Measurements from ENCODE around the gene SLC45A1. TPM values are rescaled to one million over a fixed set of nuclear protein-coding genes. Genes with fewer than 3 reads are reported as not detected.

SLC45A1 gene
- total RNA-seq, result 1 to 10 TPM in 2 of 5 donors, not detected in 3; 2.4 to 3.0 TPM
- 1 to 10 TPM; 1.1 to 2.5 (median 1.6) TPM for polyA plus RNA-seq
- long read RNA-seq, donor 1, partial matches to known transcripts, result 30 of 31 reads
- long read RNA-seq, donor 1, other reads (novel, unspliced or antisense), result 0 of 31 reads
- long read RNA-seq, donor 2, result 0 reads
- long read RNA-seq, donor 3, result 0 reads
- long read RNA-seq, donor 4, result 0 reads
- long read RNA-seq, donor 5, partial matches to known transcripts, result 0 of 2 reads
- long read RNA-seq, donor 5, other reads (novel, unspliced or antisense), result 0 of 2 reads
- long read RNA-seq, donor 6, result 0 reads
- long read RNA-seq, donor 7, partial matches to known transcripts, result 0 of 3 reads
- long read RNA-seq, donor 7, other reads (novel, unspliced or antisense), result 0 of 3 reads
- long read RNA-seq, donor 8, result 0 reads
- long read RNA-seq, donor 9, result 0 reads
- long read RNA-seq, donor 10, partial matches to known transcripts, result 0 of 2 reads
- long read RNA-seq, donor 10, other reads (novel, unspliced or antisense), result 0 of 2 reads

DNA sequence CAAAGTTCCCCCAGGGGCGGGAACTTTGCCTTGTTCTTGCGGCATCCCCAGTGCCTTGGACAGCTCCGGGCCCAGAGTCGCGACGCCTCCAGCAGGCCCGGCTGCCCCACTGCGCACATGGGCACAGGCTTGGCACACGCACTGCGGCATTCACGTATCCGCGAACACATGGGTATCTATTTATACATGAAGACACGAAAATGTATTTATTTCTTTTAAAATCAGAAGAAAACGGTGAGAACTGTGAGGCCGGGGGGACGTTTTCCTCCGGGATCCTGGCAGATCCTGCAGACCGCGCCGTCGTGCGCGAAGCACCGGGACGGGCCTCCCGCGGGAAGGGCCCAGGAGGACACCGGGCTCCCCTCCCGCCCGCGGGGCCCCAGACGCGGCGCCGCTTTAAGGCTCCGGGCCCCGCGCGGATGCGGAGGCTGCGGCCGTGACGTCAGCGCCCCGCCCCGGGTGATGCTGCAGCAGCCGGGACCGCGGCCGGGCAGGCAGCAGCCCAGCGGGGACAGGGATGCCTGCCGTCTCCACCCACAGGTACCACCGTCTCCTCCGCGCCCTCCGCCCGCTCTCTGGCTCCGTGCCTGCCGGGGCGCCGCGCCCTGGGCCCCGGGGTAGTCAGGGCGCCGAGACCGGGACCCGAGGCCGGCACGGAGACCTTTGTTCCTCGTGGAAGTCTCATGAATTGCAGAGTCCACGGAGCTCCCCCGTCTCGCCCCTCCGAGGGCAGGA lies at the start of gene SLC45A1:
TSS of gene SLC45A1 (plus strand) at position 468 of the 735 bp plus-strand sequence. CDS start 6,216 bp downstream, outside the sequence.
- peak; percentile 44 to 61 (median 58) for TF ChIP-seq POLR2AphosphoS5 (IDR thresholded peaks at IDR 0.05)
- TF ChIP-seq EP300 (IDR thresholded peaks at IDR 0.05), result no peak
- Histone ChIP-seq H3K27ac (peak within 1 kb of the TSS in 4 of 5 donors; percentile 14 to 77 (median 52)), H3K36me3 (no peaks in the 10 kb centered on the region), H3K27me3 (peaks cover 0 to 29% (median 10%) of the 10 kb centered on the region in 3 donors), H3K4me1 (peaks cover 8 to 41% (median 28%) of the 10 kb centered on the region in 4 donors), H3K9me3 (no peaks in the 10 kb centered on the region), H3K4me3 (peak within 1 kb of the TSS; percentile 53 to 65 (median 62))
- 12 to 25% (median 12%) methylated on average over 30 to 75 of the region's 75 CpGs for WGBS, 5 donors
- peak; percentile 82 to 91 for DNase-seq
- intact Hi-C loops (cut with DNase I; ENCODE audit: low total_unique reads), result loop anchor here (5.0 kb wide), 1 partner anchor 336 kb away; no protein-coding TSS in a partner anchor

DNA sequence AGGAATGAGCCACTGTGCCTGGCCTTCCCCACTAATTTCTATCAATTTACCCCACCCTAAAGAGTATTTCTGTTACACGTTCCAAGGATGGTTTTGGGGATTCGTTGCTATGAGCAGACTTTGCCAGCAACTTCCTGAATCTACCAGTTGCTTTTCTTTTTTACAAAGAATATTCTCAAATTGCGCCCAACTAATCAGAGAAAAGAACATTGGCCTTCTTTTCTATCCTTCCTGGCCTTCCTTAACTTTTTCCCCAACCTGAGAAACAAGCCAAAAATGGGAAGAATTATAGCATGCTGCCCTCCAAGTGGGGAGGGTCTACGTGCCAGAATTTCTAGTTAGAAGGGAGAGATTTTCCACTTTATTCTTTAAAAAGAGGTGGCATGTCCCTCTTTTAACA lies 44.9 kb upstream of the SLC45A1 start:
- Histone ChIP-seq H3K36me3 (no peaks in the 10 kb centered on the region), H3K27me3 (no peaks in the 10 kb centered on the region), H3K9me3 (no peaks in the 10 kb centered on the region), H3K4me1 (no peaks in the 10 kb centered on the region), H3K4me3 (no peak overlapping the region), H3K27ac (no peak overlapping the region)
- intact Hi-C loops (cut with DNase I; ENCODE audit: low total_unique reads), result no loop called here
- TF ChIP-seq EP300 (IDR thresholded peaks at IDR 0.05) (no peak), CTCF (IDR thresholded peaks at IDR 0.05) (no peak), POLR2AphosphoS5 (IDR thresholded peaks at IDR 0.05) (no peak)
- DNase-seq, result no peak
- WGBS, 5 donors, result 66 to 86% (median 71%) methylated on average over 4 of the region's 4 CpGs

DNA sequence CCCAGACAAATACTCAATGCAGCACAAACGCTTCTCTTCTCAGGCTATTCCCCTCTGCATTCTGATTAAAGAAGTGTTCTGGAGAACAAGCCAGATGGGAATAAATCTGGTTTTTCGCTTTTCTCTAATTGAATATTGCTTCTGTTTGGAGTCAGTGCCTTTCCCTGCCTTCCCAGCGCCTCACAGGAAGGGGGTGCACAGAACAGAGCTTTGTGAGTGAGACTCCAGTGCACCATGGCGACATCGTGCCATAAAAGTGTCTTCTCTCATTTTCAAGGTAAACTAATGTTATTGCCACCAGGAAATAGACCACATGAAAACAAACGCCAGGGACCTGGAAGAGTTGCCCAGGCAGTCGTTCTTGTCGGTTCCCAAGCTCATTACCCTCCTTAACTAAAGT lies 43.6 kb upstream of the SLC45A1 start:
- no peaks in the 10 kb centered on the region for H3K36me3 ChIP-seq
- H3K27ac ChIP-seq, result no peak overlapping the region
- no peaks in the 10 kb centered on the region for H3K4me1 ChIP-seq
- 58 to 65% (median 63%) methylated on average over 8 of the region's 8 CpGs for WGBS, 5 donors
- H3K4me3 ChIP-seq, result no peak overlapping the region
- H3K27me3 ChIP-seq, result no peaks in the 10 kb centered on the region
- no peaks in the 10 kb centered on the region for H3K9me3 ChIP-seq
- DNase-seq, result peak in 1 of 2 donors; percentile 44
- no peak for TF ChIP-seq CTCF (IDR thresholded peaks at IDR 0.05)
- intact Hi-C loops (cut with DNase I; ENCODE audit: low total_unique reads), result no loop called here

DNA sequence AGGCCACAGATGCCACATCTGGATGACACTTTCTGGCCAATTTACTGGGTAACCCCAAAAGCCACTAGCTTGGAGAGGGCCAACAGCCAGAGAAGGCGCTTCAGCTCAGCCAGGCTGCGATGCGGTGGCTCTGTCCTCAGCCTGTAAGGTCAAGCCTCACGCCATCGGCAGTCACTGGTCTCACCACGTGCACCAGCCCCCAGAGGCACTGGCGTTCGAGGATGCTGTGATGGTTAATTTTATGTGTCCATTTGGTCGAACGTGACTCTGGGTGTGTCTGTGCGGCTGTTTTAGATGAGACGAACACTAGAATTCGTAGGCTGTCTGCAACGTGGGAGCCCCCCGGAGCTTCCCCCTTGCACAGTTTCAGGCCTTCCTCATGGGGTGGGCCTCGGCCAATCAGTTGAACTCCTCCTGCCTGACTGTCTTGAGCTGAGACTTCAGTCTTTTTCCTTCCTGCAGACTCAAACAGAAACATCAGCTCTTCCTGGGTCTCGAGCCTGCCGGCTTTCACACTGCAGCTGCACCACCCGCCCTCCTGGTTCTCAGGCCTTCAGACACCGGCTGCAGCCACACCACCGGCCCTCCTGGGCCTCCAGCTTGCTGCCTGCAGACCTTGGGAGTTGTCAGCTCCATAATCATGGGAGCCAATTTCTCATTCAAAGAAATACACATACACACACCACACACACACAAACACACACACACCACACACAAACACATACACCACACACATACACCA lies 41.6 kb upstream of the SLC45A1 start:
- Histone ChIP-seq H3K27me3 (no peaks in the 10 kb centered on the region), H3K36me3 (no peaks in the 10 kb centered on the region), H3K4me3 (no peak overlapping the region), H3K4me1 (no peaks in the 10 kb centered on the region), H3K9me3 (no peaks in the 10 kb centered on the region), H3K27ac (no peak overlapping the region)
- intact Hi-C loops (cut with DNase I; ENCODE audit: low total_unique reads), result no loop called here
- no peak for DNase-seq
- 88 to 92% (median 91%) methylated on average over 14 to 21 of the region's 21 CpGs for WGBS, 5 donors
- TF ChIP-seq POLR2AphosphoS5 (IDR thresholded peaks at IDR 0.05), result no peak
- TF ChIP-seq CTCF (IDR thresholded peaks at IDR 0.05), result no peak
- no peak for TF ChIP-seq EP300 (IDR thresholded peaks at IDR 0.05)
- no peak for TF ChIP-seq POLR2A (IDR thresholded peaks at IDR 0.05)
